Thoracic aorta (tissue), 2 donors: Measurements from ENCODE around the gene INSR. TPM values are rescaled to one million over a fixed set of nuclear protein-coding genes. Genes with fewer than 3 reads are reported as not detected.

Experiments used
- ATAC-seq: fragments of 150-250 bp; one replicate; pipeline ENCODE4 v1.8.0; 2017; ENCODE audit warnings: low read depth; ENCODE audit not compliant: insufficient number of reproducible peaks, low FRiP score
- DNase-seq: peaks from one replicate; pipeline ENCODE4 v3.0.0-alpha.2; 2020; ENCODE audit warnings: low spot score
- H3K27ac ChIP-seq, 2 donors: fragments of 200-600 bp; sonication (generic); 1 replicate in 1 of 2; 2 replicates in 1 of 2; pipeline ENCODE4 v1.5.1; 2016; ENCODE audit warnings: mild to moderate bottlenecking in 2 of 2, moderate library complexity in 2 of 2
- H3K27me3 ChIP-seq: fragments of 200-600 bp; sonication (generic); replicated peaks from 2 replicates; pipeline ENCODE4 v1.6.0; 2016; ENCODE audit warnings: mild to moderate bottlenecking; ENCODE audit not compliant: insufficient read depth
- H3K36me3 ChIP-seq: fragments of 200-600 bp; sonication (generic); one replicate; pipeline ENCODE4 v1.5.1; 2016
- H3K4me1 ChIP-seq, 2 donors: fragments of 200-600 bp; sonication (generic); 1 replicate in 1 of 2; 2 replicates in 1 of 2; pipeline versions ENCODE4 v1.5.1 to v1.6.0; 2016; ENCODE audit warnings: low read depth in 2 of 2, mild to moderate bottlenecking in 1 of 2; ENCODE audit not compliant: control insufficient read depth in 1 of 2
- H3K4me3 ChIP-seq: fragments of 200-600 bp; sonication (generic); 2 replicates; pipeline ENCODE4 v1.5.1; 2016; ENCODE audit warnings: mild to moderate bottlenecking
- H3K9me3 ChIP-seq: fragments of 200-600 bp; sonication (generic); 2 replicates; pipeline ENCODE4 v1.5.1; 2016
- total RNA-seq, 2 donors: library from RNA; depleted of rRNA; stranded (reverse); fragments of >200 nt; gene quantifications; one replicate each; pipeline versions ENCODE4 v1.1.0 to v1.2.3, GENCODE V29; 2016
- TF ChIP-seq, protein P1 (sequence below): fragments of 200-600 bp; sonication (generic); IDR thresholded peaks from one replicate; pipeline ENCODE4 v1.5.1; 2019; ENCODE audit warnings: antibody characterized with exemption

Gene INSR
- total RNA-seq, 2 donors from 2014 or later: 102 to 116 TPM

DNA sequence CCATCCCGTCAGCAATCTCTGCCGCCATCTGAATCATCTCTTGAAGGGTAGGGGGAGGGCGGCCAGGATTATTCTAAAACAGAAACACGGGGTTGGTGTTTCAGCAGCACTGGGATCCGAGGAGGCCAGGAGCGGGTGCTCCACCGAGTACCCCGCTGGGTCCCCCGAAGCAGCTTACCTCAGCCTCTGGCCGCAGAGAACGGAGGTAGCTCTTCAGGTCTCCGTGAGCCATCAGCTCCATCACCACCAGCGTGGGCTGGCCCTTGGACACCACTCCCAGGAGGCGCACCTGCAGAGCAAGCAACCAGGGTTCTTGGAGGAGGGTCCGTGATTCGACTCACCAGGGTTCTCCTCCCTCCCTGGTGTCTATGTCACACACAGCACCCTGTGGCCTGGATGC, 171.5 kb downstream of the INSR start:
- Histone ChIP-seq H3K4me1 (no peaks in the 10 kb centered on the region), H3K27me3 (no peaks in the 10 kb centered on the region), H3K27ac (no peak overlapping the region), H3K9me3 (peaks cover 9% of the 10 kb centered on the region), H3K36me3 (peaks cover 78% of the 10 kb centered on the region), H3K4me3 (no peak overlapping the region)
- no peak for ATAC-seq
- TF ChIP-seq, protein P1, sequence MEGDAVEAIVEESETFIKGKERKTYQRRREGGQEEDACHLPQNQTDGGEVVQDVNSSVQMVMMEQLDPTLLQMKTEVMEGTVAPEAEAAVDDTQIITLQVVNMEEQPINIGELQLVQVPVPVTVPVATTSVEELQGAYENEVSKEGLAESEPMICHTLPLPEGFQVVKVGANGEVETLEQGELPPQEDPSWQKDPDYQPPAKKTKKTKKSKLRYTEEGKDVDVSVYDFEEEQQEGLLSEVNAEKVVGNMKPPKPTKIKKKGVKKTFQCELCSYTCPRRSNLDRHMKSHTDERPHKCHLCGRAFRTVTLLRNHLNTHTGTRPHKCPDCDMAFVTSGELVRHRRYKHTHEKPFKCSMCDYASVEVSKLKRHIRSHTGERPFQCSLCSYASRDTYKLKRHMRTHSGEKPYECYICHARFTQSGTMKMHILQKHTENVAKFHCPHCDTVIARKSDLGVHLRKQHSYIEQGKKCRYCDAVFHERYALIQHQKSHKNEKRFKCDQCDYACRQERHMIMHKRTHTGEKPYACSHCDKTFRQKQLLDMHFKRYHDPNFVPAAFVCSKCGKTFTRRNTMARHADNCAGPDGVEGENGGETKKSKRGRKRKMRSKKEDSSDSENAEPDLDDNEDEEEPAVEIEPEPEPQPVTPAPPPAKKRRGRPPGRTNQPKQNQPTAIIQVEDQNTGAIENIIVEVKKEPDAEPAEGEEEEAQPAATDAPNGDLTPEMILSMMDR: no peak
- no peak for DNase-seq

- Histone ChIP-seq H3K4me1 (no peaks in the 10 kb centered on the region), H3K4me3 (no peak overlapping the region), H3K36me3 (peaks cover 64% of the 10 kb centered on the region), H3K27me3 (no peaks in the 10 kb centered on the region), H3K27ac (no peak overlapping the region), H3K9me3 (no peaks in the 10 kb centered on the region)
- ATAC-seq (no peak), DNase-seq (no peak)
- TF ChIP-seq, protein P1: no peak
Measured at GRCh38 chr19:7120499-7120898, 173.7 kb downstream of the INSR start.

DNA sequence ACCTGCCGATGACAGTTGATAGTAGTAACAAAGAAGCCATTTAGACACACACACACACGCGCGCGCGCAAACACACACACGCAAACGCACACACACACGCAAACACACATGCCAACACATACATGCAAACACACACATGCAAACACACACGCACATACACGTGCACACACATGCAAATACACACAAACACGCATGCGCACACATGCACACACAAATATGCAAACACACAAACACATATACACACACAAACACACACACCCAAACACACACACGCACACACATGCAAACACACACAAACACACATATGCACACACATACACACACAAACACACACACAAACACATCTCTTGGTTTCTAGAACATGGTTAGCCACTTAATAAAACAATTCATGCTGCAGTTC, 174.6 kb downstream of the INSR start:
- no peak for DNase-seq
- Histone ChIP-seq H3K27me3 (no peaks in the 10 kb centered on the region), H3K27ac (no peak overlapping the region), H3K4me1 (no peaks in the 10 kb centered on the region), H3K36me3 (peaks cover 56% of the 10 kb centered on the region), H3K9me3 (no peaks in the 10 kb centered on the region), H3K4me3 (no peak overlapping the region)
- TF ChIP-seq, protein P1: no peak
- ATAC-seq: no peak

- TF ChIP-seq, protein P1: no peak
- no peak for ATAC-seq
- DNase-seq: no peak
- Histone ChIP-seq H3K27me3 (no peaks in the 10 kb centered on the region), H3K4me3 (no peak overlapping the region), H3K4me1 (no peaks in the 10 kb centered on the region), H3K9me3 (no peaks in the 10 kb centered on the region), H3K27ac (no peak overlapping the region), H3K36me3 (peaks cover 43% of the 10 kb centered on the region)
Measured at GRCh38 chr19:7117248-7117647, 177.0 kb downstream of the INSR start.

DNA sequence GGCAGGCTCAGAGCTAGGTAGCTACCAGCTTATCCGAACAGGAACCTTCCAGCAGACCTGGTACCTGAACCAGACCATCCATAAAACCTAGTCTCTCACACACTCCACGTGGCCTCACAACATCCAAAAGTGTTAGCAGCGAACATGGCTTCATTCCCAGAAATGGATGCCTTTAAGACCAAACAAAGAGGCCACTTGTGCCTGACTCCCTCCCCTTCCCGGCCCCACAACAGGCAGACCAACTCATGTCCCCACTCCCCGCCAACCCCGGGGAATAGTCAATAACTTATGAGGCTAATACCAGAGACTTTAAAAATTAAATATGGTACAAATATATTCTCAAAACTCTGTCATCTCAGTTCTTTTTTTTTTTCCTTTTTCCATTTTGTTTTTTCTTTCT, 178.5 kb downstream of the INSR start:
- H3K9me3 ChIP-seq: no peaks in the 10 kb centered on the region
- H3K4me3 ChIP-seq: no peak overlapping the region
- no peak overlapping the region for H3K27ac ChIP-seq
- DNase-seq: no peak
- TF ChIP-seq, protein P1: no peak
- H3K27me3 ChIP-seq: no peaks in the 10 kb centered on the region
- peaks cover 30% of the 10 kb centered on the region for H3K36me3 ChIP-seq
- no peaks in the 10 kb centered on the region for H3K4me1 ChIP-seq
- ATAC-seq: no peak
